ENCODE results near the gene EXOC3L2. TPM values are rescaled to one million over a fixed set of nuclear protein-coding genes. Genes with fewer than 3 reads are reported as not detected.
"Not testable (repeated sequence)": the region's sequence is repeated elsewhere in the genome, so short reads cannot be mapped to it uniquely, and the experiment has no call there.

EXOC3L2 gene
- total and polyA plus RNA-seq, 9 donors, result 0.63 to 3.2 (median 1.2) TPM; not detected in 1

GRCh38 chr19:45271735-45272108 lies 26.5 kb upstream of the EXOC3L2 start:
- Histone ChIP-seq H3K27ac (no peak overlapping the region), H3K36me3 (no peaks in the 10 kb centered on the region)
- 65 to 75% (median 74%) methylated on average over 7 of the region's 7 CpGs for WGBS, 3 donors

GRCh38 chr19:45271098-45271734 lies 26.0 kb upstream of the EXOC3L2 start:
- H3K36me3 ChIP-seq, result no peaks in the 10 kb centered on the region
- H3K4me3 ChIP-seq, result no peak overlapping the region
- DNase-seq, result no peak
- TF ChIP-seq POLR2A (IDR thresholded peaks at IDR 0.05), result no peak
- no peak for TF ChIP-seq EP300 (IDR thresholded peaks at IDR 0.05)
- TF ChIP-seq CTCF (IDR thresholded peaks at IDR 0.05), result no peak
- no peaks in the 10 kb centered on the region for H3K27me3 ChIP-seq
- 61 to 71% (median 62%) methylated on average over 21 of the region's 21 CpGs for WGBS, 3 donors
- no peaks in the 10 kb centered on the region for H3K9me3 ChIP-seq
- peaks cover 3% of the 10 kb centered on the region for H3K4me1 ChIP-seq (ENCODE audit: insufficient read depth)
- intact Hi-C loops (cut with DNase I), result loop anchor here in 1 of 4 donors (5.0 kb wide), 1 partner anchor 51 kb away; the partner anchor contains the start of gene CKM
- no peak overlapping the region for H3K27ac ChIP-seq

More at GRCh38 chr19:45271735-45272108, 26.5 kb upstream of the EXOC3L2 start:
- no peak overlapping the region for H3K4me3 ChIP-seq
- H3K9me3 ChIP-seq, result no peaks in the 10 kb centered on the region
- no peak for DNase-seq
- H3K4me1 ChIP-seq (ENCODE audit: insufficient read depth), result peaks cover 3% of the 10 kb centered on the region
- no peak for TF ChIP-seq POLR2A (IDR thresholded peaks at IDR 0.05)
- TF ChIP-seq CTCF (IDR thresholded peaks at IDR 0.05), result no peak
- no peak for TF ChIP-seq EP300 (IDR thresholded peaks at IDR 0.05)
- intact Hi-C loops (cut with DNase I), result loop anchor here in 1 of 4 donors (5.0 kb wide), 1 partner anchor 51 kb away; the partner anchor contains the start of gene CKM
- no peaks in the 10 kb centered on the region for H3K27me3 ChIP-seq

GRCh38 chr19:45269939-45270338 lies 24.7 kb upstream of the EXOC3L2 start:
- not testable (repeated sequence) for H3K4me3 ChIP-seq; H3K27me3 ChIP-seq; H3K9me3 ChIP-seq; H3K4me1 ChIP-seq (ENCODE audit: insufficient read depth); H3K27ac ChIP-seq; H3K36me3 ChIP-seq; DNase-seq
- 91 to 94% (median 92%) methylated on average over 13 of the region's 13 CpGs for WGBS, 3 donors
- intact Hi-C loops (cut with DNase I), result loop anchor here in 1 of 4 donors (5.0 kb wide), 1 partner anchor 52 kb away; the partner anchor contains the start of gene CKM

- H3K9me3 ChIP-seq, result no peaks in the 10 kb centered on the region
- H3K36me3 ChIP-seq, result no peaks in the 10 kb centered on the region
- no peaks in the 10 kb centered on the region for H3K27me3 ChIP-seq
- H3K4me3 ChIP-seq, result no peak overlapping the region
- no peak overlapping the region for H3K27ac ChIP-seq
- no peaks in the 10 kb centered on the region for H3K4me1 ChIP-seq (ENCODE audit: insufficient read depth)
- intact Hi-C loops (cut with DNase I), result no loop called here
- no peak for TF ChIP-seq CTCF (IDR thresholded peaks at IDR 0.05)
- no peak for TF ChIP-seq EP300 (IDR thresholded peaks at IDR 0.05)
- no peak for DNase-seq
- 88 to 90% (median 90%) methylated on average over 12 of the region's 12 CpGs for WGBS, 3 donors
These were observed 22.1 kb upstream of the EXOC3L2 start for GRCh38 chr19:45267296-45267695.

- Histone ChIP-seq H3K36me3 (no peaks in the 10 kb centered on the region), H3K27me3 (no peaks in the 10 kb centered on the region), H3K4me1 (ENCODE audit: insufficient read depth) (no peaks in the 10 kb centered on the region), H3K9me3 (no peaks in the 10 kb centered on the region), H3K4me3 (no peak overlapping the region), H3K27ac (no peak overlapping the region)
- WGBS, 3 donors, result 85 to 90% (median 88%) methylated on average over 5 of the region's 5 CpGs
- DNase-seq, result no peak
- TF ChIP-seq CTCF (IDR thresholded peaks at IDR 0.05), result no peak
- TF ChIP-seq POLR2A (IDR thresholded peaks at IDR 0.05), result no peak
- TF ChIP-seq EP300 (IDR thresholded peaks at IDR 0.05), result no peak
- intact Hi-C loops (cut with DNase I), result no loop called here
These were observed 20.2 kb upstream of the EXOC3L2 start for GRCh38 chr19:45265375-45265774.
